ENCODE data around the gene KIFC1.
A peak's percentile ranks its signal among the peaks of the same experiment; 100 is the strongest.
"Not testable (repeated sequence)": the region's sequence is repeated elsewhere in the genome, so short reads cannot be mapped to it uniquely, and the experiment has no call there.

Gene KIFC1

DNA sequence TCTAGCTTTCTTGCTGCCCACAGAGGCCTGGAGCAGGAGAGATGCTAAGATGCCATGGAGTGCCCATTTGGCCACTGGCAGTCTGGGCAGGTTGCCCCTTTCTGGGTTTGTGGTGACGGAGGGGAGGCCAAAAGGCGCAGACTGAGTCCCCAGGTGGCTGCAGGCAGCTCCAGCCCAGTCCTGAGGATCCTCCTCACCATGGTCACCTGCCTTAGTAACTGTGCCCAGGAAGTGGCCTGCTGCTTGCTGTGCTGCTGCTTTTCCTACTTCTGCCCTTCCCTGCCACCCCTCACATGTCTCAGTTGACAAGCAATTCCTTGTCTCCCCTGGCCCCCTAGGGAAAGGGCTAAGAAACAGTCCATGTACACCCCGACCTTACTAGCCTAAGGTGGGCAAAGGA, 35.3 kb upstream of the KIFC1 start:
- peaks cover 3% of the 10 kb centered on the region for H3K27me3 ChIP-seq (replicated peaks)
- no peak overlapping the region for H3K27ac ChIP-seq
- H3K4me3 ChIP-seq (ENCODE audit: low read depth, low read length) = no peak overlapping the region
- TF ChIP-seq CTCF (IDR thresholded peaks at IDR 0.05; ENCODE audit: low read depth, low read length, missing control alignments) = no peak
- H3K36me3 ChIP-seq (replicated peaks) = no peaks in the 10 kb centered on the region
- DNase-seq = no peak
- in situ Hi-C loops (cut with HindIII; ENCODE audit: low pct_ligation_motif_present, low sequenced_read_pairs) = no loop called here

DNA sequence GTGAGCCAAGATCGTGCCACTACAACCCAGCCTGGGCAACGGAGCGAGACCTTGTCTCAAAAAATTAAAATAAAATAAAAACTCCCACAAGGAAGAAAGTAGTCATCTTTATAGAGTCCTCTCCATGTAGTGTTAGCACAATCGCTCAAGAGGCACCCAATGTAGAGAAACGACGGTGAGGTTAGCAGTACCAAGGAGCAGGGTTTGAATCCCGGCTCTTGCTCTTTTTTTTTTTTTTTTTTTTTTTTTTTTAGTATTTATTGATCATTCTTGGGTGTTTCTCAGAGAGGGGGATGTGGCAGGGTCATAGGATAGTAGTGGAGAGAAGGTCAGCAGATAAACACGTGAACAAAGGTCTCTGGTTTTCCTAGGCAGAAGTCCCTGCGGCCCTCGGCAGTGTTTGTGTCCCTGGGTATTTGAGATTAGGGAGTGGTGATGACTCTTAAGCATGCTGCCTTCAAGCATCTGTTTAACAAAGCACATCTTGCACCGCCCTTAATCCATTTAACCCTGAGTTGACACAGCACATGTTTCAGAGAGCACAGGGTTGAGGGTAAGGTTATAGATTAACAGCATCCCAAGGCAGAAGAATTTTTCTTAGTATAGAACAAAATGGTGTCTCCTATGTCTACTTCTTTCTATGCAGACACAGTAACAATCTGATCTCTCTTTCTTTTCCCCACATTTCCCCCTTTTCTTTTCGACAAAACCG, 34.3 kb upstream of the KIFC1 start:
- H3K27me3 ChIP-seq (replicated peaks); H3K27ac ChIP-seq; H3K4me3 ChIP-seq (ENCODE audit: low read depth, low read length); DNase-seq; H3K36me3 ChIP-seq (replicated peaks); in situ Hi-C loops (cut with HindIII; ENCODE audit: low pct_ligation_motif_present, low sequenced_read_pairs): not testable (repeated sequence)

DNA sequence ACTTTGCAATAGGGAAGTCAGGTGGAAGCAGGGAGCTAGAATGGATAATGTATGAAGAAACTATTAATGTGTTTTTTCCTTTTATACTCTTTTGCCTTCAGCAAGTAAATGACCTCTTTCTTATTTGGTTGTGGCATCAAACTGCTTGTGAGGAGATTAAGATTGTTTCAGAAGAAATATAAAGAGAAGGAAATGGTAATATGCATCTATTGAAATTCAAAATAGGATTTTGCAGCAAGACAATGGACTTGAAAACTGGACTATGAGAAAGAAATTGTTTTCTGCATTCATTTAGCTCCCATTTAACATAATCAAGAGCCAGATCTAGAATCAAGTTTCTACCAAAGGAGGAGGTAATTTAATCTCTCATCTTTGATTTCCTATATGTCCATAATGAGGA, 32.3 kb upstream of the KIFC1 start:
- TF ChIP-seq CTCF (IDR thresholded peaks at IDR 0.05; ENCODE audit: low read depth, low read length, missing control alignments) = no peak
- H3K4me3 ChIP-seq (ENCODE audit: low read depth, low read length) = no peak overlapping the region
- no peaks in the 10 kb centered on the region for H3K36me3 ChIP-seq (replicated peaks)
- in situ Hi-C loops (cut with HindIII; ENCODE audit: low pct_ligation_motif_present, low sequenced_read_pairs) = no loop called here
- no peak for DNase-seq
- peaks cover 3% of the 10 kb centered on the region for H3K27me3 ChIP-seq (replicated peaks)
- no peak overlapping the region for H3K27ac ChIP-seq

DNA sequence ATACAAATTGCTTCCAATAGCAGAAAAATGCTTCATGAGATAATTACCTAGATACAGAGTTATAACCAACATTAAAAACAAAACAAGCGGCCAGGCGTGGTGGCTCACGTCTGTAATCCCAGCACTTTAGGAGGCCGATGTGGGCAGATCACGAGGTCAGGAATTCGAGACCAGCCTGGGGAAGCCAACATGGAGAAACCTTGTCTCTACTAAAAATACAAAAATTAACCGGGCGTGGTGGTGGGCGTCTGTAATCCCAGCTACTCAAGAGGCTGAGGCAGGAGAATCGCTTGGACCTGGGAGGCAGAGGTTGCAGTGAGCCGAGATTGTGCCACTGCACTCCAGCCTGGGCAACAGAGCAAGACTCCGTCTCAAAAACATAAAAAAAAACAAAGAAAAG, 28.1 kb upstream of the KIFC1 start:
- in situ Hi-C loops (cut with HindIII; ENCODE audit: low pct_ligation_motif_present, low sequenced_read_pairs) = not testable (repeated sequence)

DNA sequence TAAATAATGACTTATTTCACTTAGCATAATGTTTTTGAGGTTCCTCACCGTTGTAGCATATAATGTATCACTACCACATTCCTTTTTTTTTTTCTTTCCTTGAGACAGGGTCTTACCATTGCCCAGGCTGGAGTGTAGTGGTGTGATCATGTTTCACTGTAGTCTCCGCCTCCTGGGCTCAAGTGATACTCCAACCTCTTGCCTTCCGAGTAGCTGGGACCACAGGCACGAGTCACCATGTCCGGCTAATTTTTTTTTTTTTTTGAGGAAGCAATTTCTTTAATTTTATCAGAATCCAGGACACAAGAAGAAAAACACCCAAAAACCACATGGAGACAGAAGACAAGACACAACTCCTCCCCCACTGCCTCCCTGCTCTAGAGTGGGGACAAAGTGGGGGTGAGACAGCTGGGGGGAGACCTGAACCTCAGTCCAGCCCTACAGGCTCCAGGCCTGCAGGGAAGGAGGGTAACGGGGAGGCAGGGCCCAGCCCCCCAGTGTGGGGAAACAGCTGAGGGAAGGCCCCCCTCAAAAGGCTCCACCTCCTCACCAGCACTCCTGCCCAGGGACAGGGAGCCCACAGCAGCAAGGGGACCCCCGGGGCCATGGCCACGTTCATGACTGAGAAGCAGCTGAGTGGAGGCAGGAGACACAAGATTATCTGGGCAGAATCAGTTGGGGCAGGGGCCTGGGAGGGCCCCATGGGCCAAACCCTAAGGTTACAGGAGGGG, 27.0 kb upstream of the KIFC1 start:
- peak; percentile 52 for DNase-seq
- H3K27ac ChIP-seq; in situ Hi-C loops (cut with HindIII; ENCODE audit: low pct_ligation_motif_present, low sequenced_read_pairs); H3K4me3 ChIP-seq (ENCODE audit: low read depth, low read length); H3K36me3 ChIP-seq (replicated peaks); H3K27me3 ChIP-seq (replicated peaks): not testable (repeated sequence)

More for the DNA sequence above, 28.1 kb upstream of the KIFC1 start:
- DNase-seq; H3K4me3 ChIP-seq (ENCODE audit: low read depth, low read length); H3K27ac ChIP-seq; H3K36me3 ChIP-seq (replicated peaks); H3K27me3 ChIP-seq (replicated peaks): not testable (repeated sequence)

DNA sequence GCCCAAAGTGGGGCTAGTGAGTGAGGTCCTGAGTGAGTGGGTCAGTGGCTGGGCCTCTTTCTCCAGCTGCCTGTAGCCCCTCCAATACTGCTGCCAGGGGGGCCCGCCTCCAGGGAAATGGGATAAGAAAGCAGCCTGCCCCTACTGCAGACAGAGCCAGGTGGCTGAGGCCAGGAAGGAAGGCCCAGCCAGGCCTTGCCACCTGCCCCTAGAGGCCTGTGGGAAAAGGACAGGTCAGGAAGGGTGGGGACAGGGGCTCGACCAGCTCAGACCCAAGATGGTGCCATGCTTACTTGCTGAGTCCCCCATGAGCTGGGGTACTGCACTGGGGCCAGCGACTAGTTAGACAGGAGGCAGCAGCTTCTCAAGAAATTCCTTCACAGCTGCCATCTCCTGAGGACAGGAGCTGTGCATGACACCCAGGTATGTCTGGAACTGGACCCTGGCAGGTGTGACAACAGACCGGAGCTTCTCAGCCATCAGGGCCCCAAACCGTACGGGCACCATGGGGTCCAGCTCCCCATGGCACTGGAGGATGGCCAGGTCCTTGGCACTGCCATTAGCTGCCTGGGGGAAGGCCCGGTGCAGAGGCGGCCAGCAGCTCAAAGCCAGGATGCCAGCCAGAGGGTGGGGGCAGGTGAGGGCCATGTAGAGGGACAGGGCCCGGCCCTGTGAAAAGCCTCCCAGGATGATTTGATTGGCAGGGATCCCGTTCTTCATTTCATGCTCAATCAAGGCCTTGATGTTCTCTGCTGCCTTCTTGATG, 26.2 kb upstream of the KIFC1 start:
- H3K27me3 ChIP-seq (replicated peaks); H3K27ac ChIP-seq; H3K4me3 ChIP-seq (ENCODE audit: low read depth, low read length); H3K36me3 ChIP-seq (replicated peaks); DNase-seq; in situ Hi-C loops (cut with HindIII; ENCODE audit: low pct_ligation_motif_present, low sequenced_read_pairs): not testable (repeated sequence)

DNA sequence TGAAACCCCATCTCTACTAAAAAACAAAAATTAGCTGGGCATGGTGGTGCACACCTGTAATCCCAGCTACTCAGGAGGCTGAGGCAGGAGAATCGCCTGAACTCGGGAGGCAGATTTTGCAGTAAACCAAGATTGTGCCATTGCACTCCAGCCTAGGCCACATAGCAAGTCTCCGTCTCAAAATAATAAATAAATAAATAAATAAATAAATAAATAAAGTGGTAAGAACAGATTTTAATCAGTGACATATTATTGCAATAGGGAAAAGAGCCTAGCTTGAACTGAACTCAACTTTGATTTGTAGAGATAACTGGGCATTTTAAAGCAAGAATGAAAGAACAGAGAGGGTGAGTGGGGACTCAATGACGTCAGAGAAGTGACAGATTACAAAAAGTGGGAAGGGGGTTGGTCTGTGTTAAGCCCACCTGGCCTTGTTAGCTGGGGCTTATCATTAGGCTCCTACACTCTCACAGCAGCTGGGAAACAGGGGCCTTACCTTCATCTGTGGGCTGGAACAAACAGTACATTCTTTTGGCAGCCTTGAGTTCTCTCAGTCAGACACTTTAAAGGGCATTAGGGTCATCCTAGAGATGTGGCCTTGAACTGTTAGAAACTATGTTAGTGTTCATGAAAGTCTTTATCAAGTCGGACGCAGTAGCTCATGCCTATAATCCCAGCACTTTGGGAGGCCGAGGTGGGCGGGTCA, 24.5 kb upstream of the KIFC1 start:
- no peak for DNase-seq
- no peak for TF ChIP-seq CTCF (IDR thresholded peaks at IDR 0.05; ENCODE audit: low read depth, low read length, missing control alignments)
- Histone ChIP-seq H3K27ac (no peak overlapping the region), H3K27me3 (replicated peaks) (no peaks in the 10 kb centered on the region), H3K36me3 (replicated peaks) (no peaks in the 10 kb centered on the region), H3K4me3 (ENCODE audit: low read depth, low read length) (no peak overlapping the region)
- in situ Hi-C loops (cut with HindIII; ENCODE audit: low pct_ligation_motif_present, low sequenced_read_pairs) = no loop called here

DNA sequence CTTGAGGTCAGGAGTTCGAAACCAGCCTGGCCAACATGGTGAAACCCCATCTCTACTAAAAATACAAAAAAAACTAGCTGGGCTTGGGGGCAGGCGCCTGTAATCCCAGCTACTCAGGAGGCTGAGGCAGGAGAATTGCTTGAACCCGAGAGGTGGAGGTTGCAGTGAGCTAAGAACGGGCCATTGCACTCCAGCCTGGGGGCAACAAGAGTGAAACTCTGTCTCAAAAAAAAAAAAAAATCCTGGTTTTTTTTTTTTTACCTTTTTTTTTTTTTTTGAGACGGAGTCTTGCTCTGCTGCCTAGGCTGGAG, 24.0 kb upstream of the KIFC1 start:
- in situ Hi-C loops (cut with HindIII; ENCODE audit: low pct_ligation_motif_present, low sequenced_read_pairs); H3K4me3 ChIP-seq (ENCODE audit: low read depth, low read length); H3K36me3 ChIP-seq (replicated peaks); DNase-seq; H3K27me3 ChIP-seq (replicated peaks); H3K27ac ChIP-seq: not testable (repeated sequence)

GRCh38 chr6:33371901-33372300, 19.7 kb upstream of the KIFC1 start:
- H3K27me3 ChIP-seq (replicated peaks); H3K4me3 ChIP-seq (ENCODE audit: low read depth, low read length); in situ Hi-C loops (cut with HindIII; ENCODE audit: low pct_ligation_motif_present, low sequenced_read_pairs); H3K36me3 ChIP-seq (replicated peaks); H3K27ac ChIP-seq; DNase-seq: not testable (repeated sequence)

Data from brain microvascular endothelial cell (primary cell).